GM19372 (cell line): Measurements from ENCODE around the gene ATF6.
"Not testable (repeated sequence)": the region's sequence is repeated elsewhere in the genome, so short reads cannot be mapped to it uniquely, and the experiment has no call there.

ENCODE experiments used
- ATAC-seq: cut with Tn5 transposase; IDR thresholded peaks from one replicate; pipeline ENCODE4 v1.9.1; 2021; ENCODE audit warnings: mild to moderate bottlenecking, low read depth, moderate library complexity; ENCODE audit not compliant: unreplicated experiment

Gene ATF6

DNA sequence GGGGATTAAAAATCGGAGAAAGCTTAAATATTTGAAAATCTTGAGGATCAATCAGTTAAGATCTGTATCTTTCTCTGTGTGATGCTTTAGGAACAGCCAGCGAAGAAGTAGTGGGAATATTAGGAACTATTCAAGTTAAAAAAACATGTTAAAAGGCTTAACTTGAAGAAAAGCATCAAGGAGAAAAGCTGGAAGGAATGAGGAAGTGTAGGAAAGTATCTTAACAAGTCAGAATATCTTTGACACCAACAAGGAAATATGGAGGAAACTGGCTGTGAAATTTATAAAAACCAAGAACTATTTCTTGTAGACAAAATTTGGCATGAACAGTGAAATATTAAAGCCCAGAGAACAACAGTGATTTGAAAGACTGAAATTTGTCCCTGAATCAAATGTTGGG lies 60.4 kb downstream of the ATF6 start:
- ATAC-seq, result no peak

GRCh38 chr1:161827786-161828185 lies 61.7 kb downstream of the ATF6 start:
- no peak for ATAC-seq

DNA sequence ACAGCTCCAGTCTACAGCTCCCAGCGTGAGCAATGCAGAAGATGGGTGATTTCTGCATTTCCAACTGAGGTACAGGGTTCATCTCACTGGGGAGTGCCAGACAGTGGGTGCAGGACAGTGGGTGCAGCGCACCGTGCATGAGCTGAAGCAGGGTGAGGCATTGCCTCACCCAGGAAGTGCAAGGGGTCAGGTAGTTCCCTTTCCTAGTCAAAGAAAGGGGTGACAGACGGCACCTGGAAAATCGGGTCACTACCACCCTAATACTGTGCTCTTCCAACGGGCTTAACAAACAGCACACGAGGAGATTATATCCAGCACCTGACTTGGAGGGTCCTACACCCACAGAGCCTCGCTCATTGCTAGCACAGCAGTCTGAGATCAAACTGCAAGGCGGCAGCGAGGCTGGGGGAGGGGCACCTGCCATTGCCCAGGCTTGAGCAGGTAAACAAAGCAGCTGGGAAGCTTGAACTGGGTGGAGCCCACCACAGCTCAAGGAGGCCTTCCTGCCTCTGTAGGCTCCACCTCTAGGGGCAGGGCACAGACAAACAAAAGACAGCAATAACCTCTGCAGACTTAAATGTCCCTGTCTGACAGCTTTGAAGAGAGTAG lies 66.3 kb downstream of the ATF6 start:
- ATAC-seq, result not testable (repeated sequence)

DNA sequence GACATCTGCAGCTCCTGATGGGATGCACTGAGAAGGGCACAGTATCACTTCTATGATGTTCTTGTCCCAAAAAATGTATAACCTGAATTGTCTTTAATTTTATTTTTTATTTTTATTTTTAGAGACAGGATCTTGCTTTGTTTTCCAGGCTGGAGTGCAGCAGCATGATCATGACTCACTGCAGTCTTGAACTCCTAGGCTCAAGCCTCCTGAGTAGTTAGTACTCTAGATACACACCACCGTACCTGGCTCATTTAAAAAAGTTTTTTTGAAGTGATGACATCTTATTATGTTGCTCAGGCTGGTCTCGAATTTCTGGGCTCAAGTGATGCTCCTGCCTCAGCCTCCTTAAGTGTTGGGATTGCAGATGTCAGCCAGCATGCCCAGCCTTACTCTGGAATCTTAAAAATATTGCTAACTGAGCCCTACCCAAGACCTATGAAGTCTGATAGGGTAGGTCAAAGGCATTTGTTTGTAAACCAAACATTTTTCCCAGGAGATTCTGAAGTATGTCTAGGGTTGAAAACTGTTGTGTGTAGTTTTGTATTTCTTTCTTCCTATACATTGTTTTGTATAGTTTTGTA lies 68.9 kb downstream of the ATF6 start:
- no peak for ATAC-seq

DNA sequence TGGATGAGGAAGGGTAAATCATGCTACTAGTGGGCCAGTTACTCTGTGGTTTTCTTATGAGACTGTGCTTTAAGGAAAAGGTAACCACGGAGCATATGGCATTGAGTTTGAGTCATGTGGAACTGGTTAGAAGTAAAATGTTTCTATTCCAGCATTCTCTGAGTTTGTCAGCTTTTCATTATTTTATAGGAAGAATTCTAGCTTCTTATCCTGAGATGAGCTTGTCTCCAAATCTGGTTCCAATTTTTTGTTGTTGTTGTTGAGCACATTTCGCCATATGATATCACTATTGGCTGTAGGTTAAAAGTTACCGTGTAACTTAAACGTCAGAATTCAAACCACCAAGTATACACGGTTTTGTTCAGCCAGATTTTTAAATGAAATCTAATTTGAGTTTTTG lies 69.9 kb downstream of the ATF6 start:
- no peak for ATAC-seq

- ATAC-seq, result no peak
Observed at GRCh38 chr1:161838362-161838761, 72.2 kb downstream of the ATF6 start.

DNA sequence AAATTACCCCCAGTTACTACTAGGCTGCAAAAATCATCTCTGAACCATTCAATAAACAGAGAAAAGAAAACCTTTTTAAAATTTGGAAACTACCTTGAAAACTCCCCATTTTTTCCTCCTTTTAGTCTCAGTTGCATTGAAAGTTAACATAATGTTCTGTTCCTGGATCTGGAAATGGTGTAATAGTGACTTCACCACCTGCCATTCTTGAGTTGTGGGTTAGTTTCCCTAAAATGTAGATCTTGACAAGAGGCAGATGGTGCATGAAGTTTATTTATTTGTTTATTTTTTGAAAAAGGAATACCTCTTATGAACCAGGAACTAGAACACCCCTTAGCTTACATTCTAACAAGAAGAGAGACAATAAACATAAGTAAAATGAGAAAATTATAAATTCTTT lies 72.8 kb downstream of the ATF6 start:
- ATAC-seq, result no peak

DNA sequence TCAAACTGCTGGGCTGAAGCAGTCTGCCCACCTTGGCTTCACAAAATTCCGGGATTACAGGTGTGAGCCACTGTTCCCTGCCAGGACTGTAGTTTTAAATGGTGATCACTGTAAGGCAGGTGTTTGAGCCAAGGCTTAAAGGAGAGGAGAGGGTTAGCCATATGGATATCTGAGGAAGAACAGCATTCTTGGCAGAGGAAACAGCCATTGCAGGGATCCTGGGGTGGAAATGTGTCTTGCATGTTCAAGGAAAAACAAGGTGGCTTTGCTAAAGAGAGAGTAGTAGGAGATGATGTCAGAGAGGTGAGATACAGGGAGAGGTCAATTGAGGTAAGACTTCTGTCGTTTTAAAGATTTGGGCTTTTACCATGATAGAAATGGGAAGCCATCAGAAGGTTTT lies 73.5 kb downstream of the ATF6 start:
- no peak for ATAC-seq

DNA sequence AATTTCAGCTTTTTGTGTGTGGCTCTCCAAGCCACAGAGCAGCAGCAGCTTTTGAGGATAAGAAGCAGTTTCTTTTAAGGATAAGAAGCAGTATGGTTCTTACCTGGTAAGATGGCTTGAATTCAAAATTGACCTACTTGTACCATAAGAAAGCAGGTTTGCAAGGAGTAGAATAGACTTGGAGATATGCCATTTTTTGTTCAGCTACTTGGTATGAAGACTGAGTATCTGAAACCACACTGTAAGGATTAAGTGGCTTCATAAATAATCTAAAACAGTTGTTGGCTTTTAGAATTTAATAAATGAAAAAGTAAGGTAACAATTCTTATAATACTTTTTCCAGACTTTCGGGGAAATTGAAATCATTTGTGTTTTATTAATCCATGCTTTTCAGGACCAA lies 74.2 kb downstream of the ATF6 start:
- no peak for ATAC-seq

GRCh38 chr1:161843156-161843555 lies 77.0 kb downstream of the ATF6 start:
- ATAC-seq, result no peak

GRCh38 chr1:161844696-161845095 lies 78.6 kb downstream of the ATF6 start:
- ATAC-seq, result no peak

GRCh38 chr1:161848676-161849075 lies 82.6 kb downstream of the ATF6 start:
- no peak for ATAC-seq

GRCh38 chr1:161849518-161849917 lies 83.4 kb downstream of the ATF6 start:
- ATAC-seq, result no peak

DNA sequence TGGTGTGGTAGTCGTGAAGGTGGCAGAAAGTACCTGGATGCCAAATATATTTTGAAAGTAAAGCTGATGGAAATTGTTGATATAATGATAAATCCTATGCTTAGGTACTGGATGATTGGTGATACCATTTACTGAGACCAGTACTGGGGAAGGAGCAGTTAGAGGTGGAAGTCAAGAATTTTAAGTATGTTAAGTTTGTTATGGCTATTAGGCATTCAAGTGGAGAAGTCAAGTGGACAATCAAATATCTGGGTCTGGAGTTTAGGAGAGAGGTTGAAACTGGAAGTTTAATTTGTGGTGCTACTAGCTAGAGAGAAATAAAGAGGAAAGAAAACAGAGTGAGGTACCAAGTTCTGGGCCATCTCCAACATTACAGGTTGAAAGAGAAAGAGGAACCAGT lies 89.1 kb downstream of the ATF6 start:
- ATAC-seq, result no peak

DNA sequence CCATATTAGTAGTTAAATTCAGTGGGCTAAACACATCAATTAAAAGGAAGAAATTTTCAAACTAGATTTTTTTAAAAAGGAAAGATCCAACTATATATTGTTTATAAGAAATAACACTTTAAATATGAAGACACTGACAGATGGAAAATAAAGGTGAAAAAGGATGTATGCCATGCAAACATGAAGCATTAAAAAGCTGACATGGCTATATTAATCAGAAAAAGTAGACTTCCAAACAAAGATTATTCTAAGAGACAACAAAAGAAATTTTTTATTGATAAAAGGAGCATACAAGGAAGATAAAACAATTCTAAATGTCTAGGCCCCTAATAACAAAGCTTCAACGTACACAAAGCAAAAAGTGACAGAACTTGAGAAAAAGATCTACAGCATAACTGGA lies 92.2 kb downstream of the ATF6 start:
- ATAC-seq, result no peak

DNA sequence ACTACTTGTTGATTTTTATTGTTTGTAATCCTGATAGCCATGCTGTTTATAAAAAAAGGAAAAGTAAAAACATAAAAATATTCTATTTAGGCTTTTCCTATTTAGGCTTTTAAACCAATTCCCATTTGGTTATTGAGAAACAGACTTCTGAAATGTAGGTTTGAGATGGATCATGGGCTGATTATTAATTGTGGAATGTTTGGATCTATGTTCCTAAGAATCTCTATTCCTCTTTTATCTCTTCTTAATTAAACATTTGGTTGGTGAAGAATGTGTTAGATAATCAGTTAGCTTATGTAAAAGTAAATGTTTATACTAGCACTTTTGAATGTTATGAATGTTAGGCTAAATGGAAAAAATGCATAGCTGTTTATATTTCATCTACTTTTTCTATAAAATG lies 97.4 kb downstream of the ATF6 start:
- ATAC-seq, result no peak

GRCh38 chr1:161864577-161864976 lies 98.5 kb downstream of the ATF6 start:
- no peak for ATAC-seq

GRCh38 chr1:161866241-161866640 lies 100.1 kb downstream of the ATF6 start:
- no peak for ATAC-seq

DNA sequence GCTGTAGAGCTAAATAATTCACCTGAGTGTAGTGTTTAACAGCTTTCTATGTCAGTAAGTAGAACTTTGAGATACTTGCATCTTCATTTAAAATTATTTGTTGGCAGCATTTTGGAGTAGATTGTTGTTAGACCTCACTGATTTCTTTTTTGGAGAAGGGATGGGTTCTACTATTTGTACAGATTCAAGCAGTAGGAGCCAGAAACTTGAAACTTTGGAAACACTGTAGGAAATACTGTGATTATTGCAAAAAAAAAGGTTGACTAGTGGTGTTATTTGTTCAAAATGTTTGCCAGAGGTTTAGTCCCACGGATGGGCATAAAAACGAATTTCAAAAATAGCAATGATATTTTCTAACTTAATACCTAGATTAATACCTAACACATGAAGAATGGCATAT lies 102.7 kb downstream of the ATF6 start:
- no peak for ATAC-seq

- no peak for ATAC-seq
Observed at GRCh38 chr1:161869291-161869690, 103.2 kb downstream of the ATF6 start.

GRCh38 chr1:161872506-161872905 lies 106.4 kb downstream of the ATF6 start:
- no peak for ATAC-seq

DNA sequence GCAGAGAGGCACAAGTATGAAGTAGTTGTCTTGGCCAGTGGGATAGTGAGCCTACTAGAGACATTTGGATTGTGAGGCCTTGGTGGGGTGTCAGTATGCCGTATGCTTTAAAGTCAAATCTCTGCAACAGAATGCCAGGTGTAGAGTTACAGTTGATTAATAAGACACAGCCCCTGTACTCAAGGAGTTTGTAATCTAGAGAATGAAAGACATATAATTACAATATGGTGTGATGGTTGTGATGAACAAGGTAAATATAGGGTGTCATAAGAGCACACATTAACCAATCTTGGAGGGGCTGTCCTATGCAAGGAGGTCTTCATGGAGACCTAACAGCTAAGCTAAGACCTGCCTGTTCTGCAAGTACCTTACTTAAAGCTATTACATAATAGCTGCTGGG lies 113.1 kb downstream of the ATF6 start:
- ATAC-seq, result no peak

- ATAC-seq, result no peak
Observed at GRCh38 chr1:161884475-161884874, 118.4 kb downstream of the ATF6 start.
